Peyer's patch (tissue), 4 donors: ENCODE results near the gene SERPINF2.

Experiments used
- CTCF ChIP-seq, 6 experiments: fragments of 450-650 bp in 4 of 6; fragments of 200-600 bp in 2 of 6; sonication (generic) in 1 of 6; IDR thresholded peaks; one replicate each; pipeline ENCODE4 v1.5.1; 2017 to 2019; ENCODE audit warnings: antibody characterized with exemption in 6 of 6, mild to moderate bottlenecking in 3 of 6, moderate library complexity in 1 of 6
- POLR2A ChIP-seq, 2 donors: fragments of 450-650 bp; IDR thresholded peaks; one replicate each; pipeline ENCODE4 v1.5.1; 2017; ENCODE audit warnings: antibody characterized with exemption in 2 of 2, mild to moderate bottlenecking in 2 of 2, moderate library complexity in 2 of 2

DNA sequence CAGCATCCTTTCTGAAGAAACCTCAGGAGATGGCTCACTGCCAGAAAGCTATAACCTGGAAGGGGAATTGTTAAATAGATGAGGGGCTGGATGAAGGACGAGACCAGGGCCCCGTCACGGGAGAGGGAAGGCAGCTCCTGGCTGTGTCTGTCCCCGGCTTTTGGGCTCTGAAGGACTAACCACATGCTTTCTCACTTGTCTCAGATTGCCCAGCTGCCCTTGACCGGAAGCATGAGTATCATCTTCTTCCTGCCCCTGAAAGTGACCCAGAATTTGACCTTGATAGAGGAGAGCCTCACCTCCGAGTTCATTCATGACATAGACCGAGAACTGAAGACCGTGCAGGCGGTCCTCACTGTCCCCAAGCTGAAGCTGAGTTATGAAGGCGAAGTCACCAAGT lies 33.7 kb downstream of the SERPINF2 start:
- TF ChIP-seq CTCF (IDR thresholded peaks at IDR 0.05): no peak
- TF ChIP-seq POLR2A (IDR thresholded peaks at IDR 0.05): no peak
